Measurements from ENCODE around the gene C4orf54. TPM values are rescaled to one million over a fixed set of nuclear protein-coding genes. Genes with fewer than 3 reads are reported as not detected.

C4orf54 gene
- total and polyA plus RNA-seq, 2 of the 8 experiments (the other 6 are each of a cell fraction or from before 2014, with no cell fraction given): not detected

DNA sequence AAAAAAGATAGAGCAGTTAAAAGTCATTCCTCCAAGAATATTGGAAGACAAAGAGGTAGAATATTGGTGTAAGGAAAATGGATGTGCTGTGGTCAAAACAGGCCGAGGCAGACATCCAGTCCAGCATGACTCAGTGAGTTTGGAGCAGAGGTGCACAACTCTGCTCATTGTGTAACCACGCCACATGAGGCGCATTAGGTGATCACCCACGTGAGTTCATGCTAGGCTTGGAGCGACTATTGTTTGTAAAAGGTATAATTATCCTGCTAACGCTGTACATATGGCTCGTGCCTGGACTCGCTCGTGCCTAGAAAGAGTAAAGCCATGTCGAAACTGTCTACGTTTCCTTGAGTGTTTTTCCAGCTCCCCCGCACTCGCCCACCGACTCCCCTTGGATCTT is 23.9 kb downstream of the C4orf54 start:
- FAIRE-seq: no peak
- ChIA-PET CTCF (ENCODE audit: partially characterized antibody) (interaction anchor here (0.7 to 1.1 kb wide), 2 partner anchors 21 to 178 kb away, joined by 3 to 4 read pairs; no protein-coding TSS in a partner anchor), POLR2A (ENCODE audit: partially characterized antibody) (no interaction called here)
- no peak overlapping the region for H3K23ac ChIP-seq (ENCODE audit: insufficient read length)
- H2BK5ac ChIP-seq (ENCODE audit: low read depth, low read length): no peak overlapping the region
- H3K79me1 ChIP-seq (ENCODE audit: low read depth, low read length): no peaks in the 10 kb centered on the region
- no peaks in the 10 kb centered on the region for H3K27me3 ChIP-seq (replicated peaks in 1 of 4; ENCODE audit: control insufficient read depth in 3 of 4, extremely low read depth in 1 of 4, insufficient read depth in 3 of 4, low read length in 3 of 4)
- H4K8ac ChIP-seq (ENCODE audit: extremely low read depth, insufficient read depth, low read length): no peak overlapping the region
- no peaks in the 10 kb centered on the region; the same call in 1 of the 2 replicates for H3K23me2 ChIP-seq (ENCODE audit: low read depth, low read length)
- no peak overlapping the region for H3K4me3 ChIP-seq (ENCODE audit: extremely low read depth in 1 of 4, insufficient read depth in 2 of 4, low read depth in 3 of 4, low read length in 4 of 4)
- WGBS, 2 experiments (ENCODE audit: extremely low coverage in 1 of 2, insufficient coverage in 1 of 2, insufficient read length in 1 of 2, insufficient replicate concordance in 2 of 2, low coverage in 1 of 2, low lambda C conversion rate in 2 of 2, missing lambda C conversion rate in 1 of 2): 93% methylated on average over 14 of the region's 14 CpGs; no CpG with 5 or more reads in 1 of the 2 experiments
- H4K5ac ChIP-seq (ENCODE audit: insufficient read length, low read depth, low read length): no peak overlapping the region
- no peak overlapping the region for H2BK12ac ChIP-seq (ENCODE audit: low read depth, low read length)
- no peaks in the 10 kb centered on the region for H3K36me3 ChIP-seq (ENCODE audit: control insufficient read depth in 2 of 4, insufficient read depth in 4 of 4, low read length in 3 of 4)
- no peaks in the 10 kb centered on the region for H3K79me2 ChIP-seq (ENCODE audit: control insufficient read depth in 1 of 2, insufficient read depth in 2 of 2, low read length in 2 of 2)
- no peaks in the 10 kb centered on the region for H3K9me3 ChIP-seq (ENCODE audit: insufficient read depth in 2 of 2, low read depth in 1 of 2, low read length in 1 of 2)
- H3K4me1 ChIP-seq (replicated peaks in 1 of 4; ENCODE audit: control insufficient read depth in 3 of 4, insufficient read depth in 4 of 4, low read length in 3 of 4): peaks cover 0 to 3% (median 0%) of the 10 kb centered on the region in 4 experiments; a peak in 1 of 7 replicates
- no peak overlapping the region for H2BK120ac ChIP-seq (replicated peaks; ENCODE audit: low read depth, low read length)
- H4K20me1 ChIP-seq (replicated peaks in 1 of 2; ENCODE audit: control insufficient read depth in 1 of 2, insufficient read depth in 2 of 2, low read length in 2 of 2): no peaks in the 10 kb centered on the region
- H4K91ac ChIP-seq (replicated peaks; ENCODE audit: insufficient read length, low read length): no peak overlapping the region
- DNase-seq (ENCODE audit: low read depth in 1 of 2, low spot score in 2 of 2): no peak
- no peak overlapping the region for H3K4ac ChIP-seq (replicated peaks; ENCODE audit: insufficient read length, low read depth, low read length)
- no peak overlapping the region for H3K14ac ChIP-seq (ENCODE audit: insufficient read length)
- H2AFZ ChIP-seq (ENCODE audit: low read length): no peak overlapping the region
- H2AK5ac ChIP-seq (ENCODE audit: low read depth, low read length): no peak overlapping the region
- no peak overlapping the region for H3K56ac ChIP-seq (replicated peaks; ENCODE audit: insufficient read length, low read depth, low read length)
- no peak overlapping the region for H3K27ac ChIP-seq (ENCODE audit: low read depth, low read length)
- H3K18ac ChIP-seq (ENCODE audit: extremely low read depth, low read length): no peak overlapping the region
- H2BK20ac ChIP-seq (ENCODE audit: low read length): no peak overlapping the region
- no peak overlapping the region for H2BK15ac ChIP-seq (ENCODE audit: low read length)
- H3K4me2 ChIP-seq (ENCODE audit: insufficient read depth in 1 of 2, low read depth in 2 of 2, low read length in 2 of 2): no peak overlapping the region
- no peak overlapping the region for H3K9ac ChIP-seq (replicated peaks in 1 of 4; ENCODE audit: extremely low read depth in 1 of 4, low read depth in 3 of 4, low read length in 3 of 4)
- TF ChIP-seq HDAC2 (IDR thresholded peaks at IDR 0.05; ENCODE audit: borderline replicate concordance in 1 of 2, low read depth in 2 of 2, low read length in 2 of 2) (no peak), GTF2F1 (IDR thresholded peaks at IDR 0.05; ENCODE audit: borderline replicate concordance, low read depth, low read length) (no peak), CTBP2 (IDR thresholded peaks at IDR 0.05; ENCODE audit: borderline replicate concordance, insufficient read depth, insufficient read length, low read length) (no peak), PHF8 (conservative IDR thresholded peaks at IDR 0.05; ENCODE audit: low read depth, low read length) (no peak), FOSL1 (IDR thresholded peaks at IDR 0.05; ENCODE audit: insufficient read depth, low read depth, low read length) (no peak), BACH1 (IDR thresholded peaks at IDR 0.05; ENCODE audit: low read length) (no peak), GABPA (IDR thresholded peaks at IDR 0.05; ENCODE audit: borderline replicate concordance, insufficient read depth, low read length) (no peak), HDAC6 (IDR thresholded peaks at IDR 0.05; ENCODE audit: low read depth, low read length) (no peak), JUND (IDR thresholded peaks at IDR 0.05; ENCODE audit: low read length) (no peak), SP1 (IDR thresholded peaks at IDR 0.05; ENCODE audit: low read depth, low read length) (no peak)
